Ecto neural progenitor cell (in vitro differentiated cells): ENCODE results near the gene SMURF1.
"Not testable (repeated sequence)": the region's sequence is repeated elsewhere in the genome, so short reads cannot be mapped to it uniquely, and the experiment has no call there.

Source experiments
- DNase-seq: peaks from one replicate; pipeline ENCODE4 v3.0.0-alpha.2; 2018; ENCODE audit warnings: low spot score

The SMURF1 gene

GRCh38 chr7:99121496-99122021 is 22.3 kb downstream of the SMURF1 start:
- DNase-seq, result no peak

- no peak for DNase-seq
Observed at GRCh38 chr7:99120916-99121315, 23.0 kb downstream of the SMURF1 start.

GRCh38 chr7:99120501-99120900 is 23.4 kb downstream of the SMURF1 start:
- no peak for DNase-seq

- no peak for DNase-seq
Observed at GRCh38 chr7:99118077-99118476, 25.8 kb downstream of the SMURF1 start.

GRCh38 chr7:99116144-99116543 is 27.8 kb downstream of the SMURF1 start:
- no peak for DNase-seq

GRCh38 chr7:99115379-99115778 is 28.5 kb downstream of the SMURF1 start:
- no peak for DNase-seq

- DNase-seq, result no peak
Observed at GRCh38 chr7:99112979-99113378, 30.9 kb downstream of the SMURF1 start.

- no peak for DNase-seq
Observed at GRCh38 chr7:99112097-99112496, 31.8 kb downstream of the SMURF1 start.

GRCh38 chr7:99111591-99111990 is 32.3 kb downstream of the SMURF1 start:
- no peak for DNase-seq

GRCh38 chr7:99109108-99110051 is 34.5 kb downstream of the SMURF1 start:
- no peak for DNase-seq

GRCh38 chr7:99108613-99109012 is 35.3 kb downstream of the SMURF1 start:
- DNase-seq, result no peak

- no peak for DNase-seq
Observed at GRCh38 chr7:99106821-99107241, 37.1 kb downstream of the SMURF1 start.

- no peak for DNase-seq
Observed at GRCh38 chr7:99106411-99106810, 37.5 kb downstream of the SMURF1 start.

- DNase-seq, result no peak
Observed at GRCh38 chr7:99105756-99106155, 38.2 kb downstream of the SMURF1 start.

GRCh38 chr7:99104631-99105030 is 39.3 kb downstream of the SMURF1 start:
- DNase-seq, result no peak

- not testable (repeated sequence) for DNase-seq
Observed at GRCh38 chr7:99103836-99104235, 40.1 kb downstream of the SMURF1 start.

GRCh38 chr7:99102809-99103690 is 40.9 kb downstream of the SMURF1 start:
- DNase-seq, result no peak

- no peak for DNase-seq
Observed at GRCh38 chr7:99102361-99102760, 41.5 kb downstream of the SMURF1 start.

GRCh38 chr7:99101516-99101915 is 42.4 kb downstream of the SMURF1 start:
- DNase-seq, result not testable (repeated sequence)

GRCh38 chr7:99099499-99100077 is 44.3 kb downstream of the SMURF1 start:
- DNase-seq, result no peak

- DNase-seq, result no peak
Observed at GRCh38 chr7:99098824-99099498, 44.9 kb downstream of the SMURF1 start.
